Kidney capillary endothelial cell (primary cell): ENCODE measurements around the gene CLEC14A.

Experiments
- DNase-seq: peaks from one replicate; pipeline ENCODE4 v3.0.0-alpha.2; 2018; ENCODE audit warnings: low spot score

The CLEC14A gene

GRCh38 chr14:38248321-38249028 is 7.4 kb downstream of the CLEC14A start:
- no peak for DNase-seq

GRCh38 chr14:38243696-38244240 is 12.1 kb downstream of the CLEC14A start:
- DNase-seq = no peak

GRCh38 chr14:38238878-38239277 is 17.0 kb downstream of the CLEC14A start:
- DNase-seq = peak; percentile 16

- DNase-seq = peak; percentile 5
Measured at GRCh38 chr14:38238332-38238731, 17.6 kb downstream of the CLEC14A start.

DNA sequence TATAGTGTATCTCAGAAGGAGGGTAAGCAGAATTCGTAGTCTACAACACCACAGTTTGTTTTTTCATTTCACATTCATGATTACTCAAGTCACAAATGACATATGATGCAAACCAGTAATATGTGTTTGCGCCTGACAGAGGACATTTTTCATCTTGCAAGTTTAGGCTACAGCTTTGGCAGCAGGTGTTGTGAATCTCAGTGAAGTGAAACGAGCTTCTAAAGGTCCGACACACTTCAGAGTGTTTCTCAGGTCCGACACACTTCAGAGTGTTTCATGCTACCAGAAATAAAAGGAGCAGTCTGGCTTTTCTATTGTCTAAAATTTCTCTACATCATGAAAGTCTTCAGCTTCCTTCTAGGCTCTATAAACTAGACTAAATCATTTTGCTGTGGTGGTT is 22.7 kb downstream of the CLEC14A start:
- DNase-seq = no peak

DNA sequence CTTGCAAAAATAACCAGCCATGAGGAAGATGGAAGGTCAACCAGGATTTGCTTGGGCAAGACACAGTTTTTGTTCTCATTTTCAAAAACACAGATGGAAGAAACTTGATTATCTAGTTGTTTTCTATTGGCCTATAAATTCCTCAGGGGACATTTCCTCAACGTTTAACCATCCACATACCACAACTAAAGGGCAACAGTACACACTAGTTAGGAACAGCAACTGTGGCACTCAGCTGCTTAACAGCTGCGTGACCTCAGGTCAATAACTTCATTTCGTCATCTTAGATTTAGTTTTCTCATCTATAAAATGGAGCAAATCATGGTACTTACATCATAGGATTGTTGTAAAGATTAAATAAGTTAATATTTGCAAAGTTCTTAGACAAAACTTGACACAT is 29.5 kb downstream of the CLEC14A start:
- no peak for DNase-seq

GRCh38 chr14:38225946-38226345 is 29.9 kb downstream of the CLEC14A start:
- DNase-seq = no peak

GRCh38 chr14:38224338-38224737 is 31.6 kb downstream of the CLEC14A start:
- DNase-seq = no peak

DNA sequence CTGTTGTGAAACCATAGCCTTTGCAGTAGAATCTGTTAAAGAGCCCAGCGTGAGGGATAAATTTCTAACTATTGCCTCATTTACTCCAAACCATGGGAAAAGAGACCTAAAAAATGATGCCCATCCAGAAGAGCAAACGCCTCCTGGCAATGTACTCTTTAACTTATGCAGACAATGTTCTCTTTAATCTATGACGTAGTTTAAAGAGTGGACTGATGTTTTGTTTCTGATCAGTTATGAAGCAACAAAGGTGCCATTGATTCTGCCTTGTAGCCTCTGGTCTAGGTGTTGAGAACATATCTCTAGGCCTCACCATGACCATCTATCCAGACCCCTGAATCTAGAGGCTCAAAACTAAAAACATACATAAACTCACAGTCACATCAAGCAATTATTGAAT is 34.8 kb downstream of the CLEC14A start:
- DNase-seq = no peak

DNA sequence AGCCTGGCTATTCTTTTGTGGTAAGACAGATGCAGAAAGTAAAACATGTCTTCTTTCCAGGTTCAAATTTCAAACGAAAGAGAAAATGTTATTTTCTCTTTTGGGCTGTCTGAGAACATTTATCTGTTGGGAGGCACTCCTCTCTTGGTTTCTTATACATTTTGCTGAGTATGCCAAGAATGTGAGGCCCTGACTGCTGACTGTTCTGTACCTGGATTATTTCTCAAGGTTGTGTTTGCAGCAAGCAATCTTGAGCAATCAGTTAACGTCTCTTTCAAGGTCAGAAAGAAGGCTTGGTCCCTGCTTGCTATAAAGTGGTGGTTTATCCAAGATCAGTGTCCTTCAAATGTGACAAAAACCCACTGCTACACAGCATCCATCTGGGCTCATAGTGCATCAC is 38.3 kb downstream of the CLEC14A start:
- no peak for DNase-seq

- no peak for DNase-seq
Measured at GRCh38 chr14:38213001-38213400, 42.9 kb downstream of the CLEC14A start.

DNA sequence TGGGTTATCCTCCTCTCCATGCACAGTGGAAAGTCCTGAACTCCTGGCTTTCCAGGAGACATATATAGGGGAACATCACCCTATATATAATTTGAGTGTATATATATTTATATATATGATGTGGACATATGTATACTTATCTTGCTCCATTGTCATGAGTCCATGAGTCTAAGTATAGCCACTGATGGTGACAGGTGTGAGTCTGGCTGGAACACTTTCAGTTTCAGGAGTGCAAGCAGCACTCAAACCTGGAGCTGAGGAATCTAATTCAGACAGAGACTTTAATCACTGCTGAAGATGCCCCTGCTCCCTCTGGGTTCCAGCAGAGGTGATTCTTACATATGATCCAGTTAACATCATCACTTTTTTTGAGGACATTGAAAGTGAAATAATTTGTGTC is 43.8 kb downstream of the CLEC14A start:
- DNase-seq = no peak

DNA sequence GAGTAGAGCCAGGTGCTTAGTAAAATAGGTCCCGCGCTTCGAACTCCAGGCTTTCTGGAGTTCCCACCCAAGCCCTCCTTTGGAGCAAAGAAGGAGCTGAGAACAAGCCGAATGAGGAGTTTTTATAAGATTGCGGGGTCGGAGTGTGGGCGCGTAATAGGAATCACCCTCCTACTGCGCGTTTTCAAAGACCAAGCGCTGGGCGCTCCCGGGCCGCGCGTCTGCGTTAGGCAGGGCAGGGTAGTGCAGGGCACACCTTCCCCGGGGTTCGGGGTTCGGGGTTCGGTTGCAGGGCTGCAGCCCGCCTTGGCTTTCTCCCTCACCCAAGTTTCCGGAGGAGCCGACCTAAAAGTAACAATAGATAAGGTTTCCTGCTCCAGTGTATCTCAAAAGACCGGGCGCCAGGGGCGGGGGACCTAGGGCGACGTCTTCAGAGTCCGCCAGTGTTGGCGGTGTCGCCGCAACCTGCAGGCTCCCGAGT is 44.6 kb downstream of the CLEC14A start:
- DNase-seq = peak; percentile 13

GRCh38 chr14:38210587-38211216 is 45.2 kb downstream of the CLEC14A start:
- DNase-seq = peak; percentile 49

- peak; percentile 81 for DNase-seq
Measured at GRCh38 chr14:38209572-38210557, 46.0 kb downstream of the CLEC14A start.

GRCh38 chr14:38208618-38209562 is 47.0 kb downstream of the CLEC14A start:
- peak; percentile 9 for DNase-seq

- DNase-seq = peak; percentile 5
Measured at GRCh38 chr14:38207736-38208617, 47.9 kb downstream of the CLEC14A start, which contains the start of gene SSTR1. SSTR1 (plus strand) TSS chr14:38207904; CDS start chr14:38209390, 1,486 bp downstream.

DNA sequence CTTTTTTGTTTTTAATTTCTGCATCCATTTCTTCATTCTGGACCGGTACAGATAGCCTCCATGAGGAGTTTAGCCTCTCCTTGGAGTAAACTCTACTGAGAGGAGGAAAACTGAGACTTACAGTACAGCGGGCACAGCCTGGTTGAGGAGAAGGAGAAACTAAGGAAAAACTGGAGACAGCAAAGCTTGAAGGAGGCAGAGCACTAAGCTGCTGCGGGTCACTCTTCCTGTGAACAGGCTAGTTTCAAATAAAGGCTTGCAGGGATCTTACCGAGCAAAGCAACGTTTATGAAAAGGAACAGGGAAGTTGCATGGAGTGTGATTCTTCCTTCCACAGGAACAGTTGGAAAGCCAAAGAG is 48.5 kb downstream of the CLEC14A start:
- DNase-seq = no peak

- DNase-seq = no peak
Measured at GRCh38 chr14:38206689-38207376, 49.1 kb downstream of the CLEC14A start.
